Measurements from ENCODE around the gene TNPO3.

DNA sequence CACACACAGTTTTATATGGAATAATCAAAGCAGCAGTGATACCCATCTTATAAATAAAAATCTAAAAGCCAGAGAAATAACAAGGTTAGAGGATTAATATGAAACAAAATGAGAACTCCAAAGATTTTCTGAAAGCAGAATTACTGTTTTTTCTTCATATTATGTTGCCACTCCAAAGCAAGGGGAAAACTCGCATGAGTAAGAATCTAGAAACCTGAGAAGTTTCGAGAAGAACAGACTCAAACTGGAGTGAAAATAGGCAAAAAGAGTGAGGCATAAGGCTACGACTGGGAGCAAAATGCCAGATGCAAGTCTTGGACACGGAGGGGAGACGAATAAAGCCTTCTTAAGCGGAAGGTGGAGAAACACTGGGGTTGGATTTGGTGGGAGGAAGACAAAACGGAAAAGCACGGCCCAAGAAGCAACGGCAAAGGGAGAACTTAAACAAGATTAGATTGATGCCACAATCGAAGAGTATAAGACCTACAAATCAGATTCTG lies 923 bp downstream of the TNPO3 start:
- TF ChIP-seq, protein P1, sequence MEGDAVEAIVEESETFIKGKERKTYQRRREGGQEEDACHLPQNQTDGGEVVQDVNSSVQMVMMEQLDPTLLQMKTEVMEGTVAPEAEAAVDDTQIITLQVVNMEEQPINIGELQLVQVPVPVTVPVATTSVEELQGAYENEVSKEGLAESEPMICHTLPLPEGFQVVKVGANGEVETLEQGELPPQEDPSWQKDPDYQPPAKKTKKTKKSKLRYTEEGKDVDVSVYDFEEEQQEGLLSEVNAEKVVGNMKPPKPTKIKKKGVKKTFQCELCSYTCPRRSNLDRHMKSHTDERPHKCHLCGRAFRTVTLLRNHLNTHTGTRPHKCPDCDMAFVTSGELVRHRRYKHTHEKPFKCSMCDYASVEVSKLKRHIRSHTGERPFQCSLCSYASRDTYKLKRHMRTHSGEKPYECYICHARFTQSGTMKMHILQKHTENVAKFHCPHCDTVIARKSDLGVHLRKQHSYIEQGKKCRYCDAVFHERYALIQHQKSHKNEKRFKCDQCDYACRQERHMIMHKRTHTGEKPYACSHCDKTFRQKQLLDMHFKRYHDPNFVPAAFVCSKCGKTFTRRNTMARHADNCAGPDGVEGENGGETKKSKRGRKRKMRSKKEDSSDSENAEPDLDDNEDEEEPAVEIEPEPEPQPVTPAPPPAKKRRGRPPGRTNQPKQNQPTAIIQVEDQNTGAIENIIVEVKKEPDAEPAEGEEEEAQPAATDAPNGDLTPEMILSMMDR (IDR thresholded peaks at IDR 0.05; ENCODE audit: poor library complexity, severe bottlenecking), result no peak
- no peak for TF ChIP-seq EZH2 (IDR thresholded peaks at IDR 0.05; ENCODE audit: borderline replicate concordance, insufficient read depth, low read length, poor library complexity, severe bottlenecking)

Data from neural cell (in vitro differentiated cells).